Liver (tissue), 9 donors: ENCODE measurements around the gene RECQL. TPM values are rescaled to one million over a fixed set of nuclear protein-coding genes. Genes with fewer than 3 reads are reported as not detected.
"Not testable (repeated sequence)": the region's sequence is repeated elsewhere in the genome, so short reads cannot be mapped to it uniquely, and the experiment has no call there.

ENCODE experiments used
- DNase-seq: peaks from one replicate; pipeline ENCODE4 v3.0.0-alpha.2; 2017; ENCODE audit warnings: low spot score
- H3K27ac ChIP-seq, 2 donors: one replicate each; pipeline ENCODE4 v1.7.0; 2013; ENCODE audit warnings: inconsistent platforms in 2 of 2, low read length in 2 of 2, control low read depth in 1 of 2, low read depth in 1 of 2, mild to moderate bottlenecking in 1 of 2
- H3K27me3 ChIP-seq, 4 donors: one replicate each; pipeline versions ENCODE4 v1.6.1 to v1.7.0; 2013; ENCODE audit warnings: low read length in 3 of 4, inconsistent platforms in 1 of 4, mild to moderate bottlenecking in 1 of 4, moderate library complexity in 1 of 4; ENCODE audit not compliant: control insufficient read depth in 4 of 4, insufficient read depth in 4 of 4
- H3K36me3 ChIP-seq, 4 donors: one replicate each; pipeline versions ENCODE4 v1.6.1 to v1.7.0; 2013; ENCODE audit warnings: low read length in 3 of 4, mild to moderate bottlenecking in 3 of 4, low read depth in 1 of 4, moderate library complexity in 1 of 4; ENCODE audit not compliant: control insufficient read depth in 4 of 4, insufficient read depth in 3 of 4
- H3K4me1 ChIP-seq, 4 donors: one replicate each; pipeline versions ENCODE4 v1.6.1 to v1.7.0; 2013; ENCODE audit warnings: low read length in 3 of 4, mild to moderate bottlenecking in 3 of 4, moderate library complexity in 1 of 4; ENCODE audit not compliant: control insufficient read depth in 4 of 4, insufficient read depth in 4 of 4
- H3K4me3 ChIP-seq, 3 donors: one replicate each; pipeline versions ENCODE4 v1.6.1 to v1.7.0; 2013; ENCODE audit warnings: low read length in 3 of 3, control low read depth in 1 of 3, low read depth in 1 of 3, mild to moderate bottlenecking in 1 of 3
- H3K9ac ChIP-seq, 2 donors: one replicate each; pipeline ENCODE4 v1.7.0; 2013; ENCODE audit warnings: low read length in 2 of 2, mild to moderate bottlenecking in 2 of 2, moderate library complexity in 2 of 2, control low read depth in 1 of 2, low read depth in 1 of 2
- H3K9me3 ChIP-seq, 4 donors: one replicate each; pipeline versions ENCODE4 v1.6.1 to v1.7.0; 2013; ENCODE audit warnings: low read length in 3 of 4; ENCODE audit not compliant: control insufficient read depth in 4 of 4
- EGR1 ChIP-seq, 2 donors: IDR thresholded peaks; 2 replicates each; pipeline ENCODE4 v1.6.1; 2016 to 2018; ENCODE audit warnings: antibody characterized with exemption in 2 of 2, low read depth in 2 of 2
- FOXA1 ChIP-seq: IDR thresholded peaks from 2 replicates; pipeline ENCODE4 v1.6.1; 2016; ENCODE audit warnings: antibody characterized with exemption
- FOXA2 ChIP-seq: IDR thresholded peaks from 2 replicates; pipeline ENCODE4 v1.6.1; 2016; ENCODE audit warnings: antibody characterized with exemption
- GABPA ChIP-seq, 2 donors: IDR thresholded peaks in 1 of 2; conservative IDR thresholded peaks in 1 of 2; 2 replicates each; pipeline ENCODE4 v1.6.1; 2016; ENCODE audit warnings: antibody characterized with exemption in 2 of 2, mild to moderate bottlenecking in 1 of 2, moderate library complexity in 1 of 2
- HNF4A ChIP-seq, 2 donors: conservative IDR thresholded peaks; 2 replicates each; pipeline ENCODE4 v1.6.1; 2016; ENCODE audit warnings: antibody characterized with exemption in 2 of 2, mild to moderate bottlenecking in 2 of 2
- JUND ChIP-seq, 2 donors: IDR thresholded peaks; 2 replicates each; pipeline ENCODE4 v1.6.1; 2016; ENCODE audit warnings: antibody characterized with exemption in 2 of 2
- NR2F2 ChIP-seq: IDR thresholded peaks from 2 replicates; pipeline ENCODE4 v1.6.1; 2016; ENCODE audit warnings: antibody characterized with exemption
- RAD21 ChIP-seq, 2 donors: IDR thresholded peaks; 2 replicates each; pipeline ENCODE4 v1.6.1; 2016; ENCODE audit warnings: antibody characterized with exemption in 2 of 2, mild to moderate bottlenecking in 2 of 2
- RXRA ChIP-seq, 2 donors: IDR thresholded peaks; 2 replicates each; pipeline ENCODE4 v1.6.1; 2017 to 2018; ENCODE audit warnings: antibody characterized with exemption in 2 of 2, mild to moderate bottlenecking in 1 of 2
- SP1 ChIP-seq: IDR thresholded peaks from 2 replicates; pipeline ENCODE4 v1.6.1; 2018; ENCODE audit warnings: antibody characterized with exemption, mild to moderate bottlenecking
- TAF1 ChIP-seq: conservative IDR thresholded peaks from 2 replicates; pipeline ENCODE4 v1.6.1; 2016; ENCODE audit warnings: antibody characterized with exemption, mild to moderate bottlenecking
- YY1 ChIP-seq: IDR thresholded peaks from 2 replicates; pipeline ENCODE4 v1.6.1; 2016; ENCODE audit warnings: antibody characterized with exemption, mild to moderate bottlenecking
- WGBS: extraction: QIAGEN DNeasy Blood & Tissue Kit; methylation state at CpG from one replicate; pipeline ENCODE4 v1.1.7; 2013; 5-methylcytosine and 5-hydroxymethylcytosine counted together
- polyA plus RNA-seq, 2 donors: library from polyadenylated mRNA; stranded (reverse) in 1 of 2; unstranded in 1 of 2; fragments of 200-250 nt in 1 of 2; fragments of >200 nt in 1 of 2; fragmentation: Nextera tagmentation in 1 of 2; extraction: Ambion mirVana in 1 of 2; gene quantifications; one replicate each; pipeline versions ENCODE4 v1.2.1 to v1.2.3, GENCODE V29; 2013 to 2015
- total RNA-seq, 2 donors: library from RNA; depleted of rRNA; stranded (reverse); fragments of >200 nt; gene quantifications; one replicate each; pipeline ENCODE4 v1.2.3, GENCODE V29; 2014
- TF ChIP-seq, protein P1 (sequence below): fragments of 150-350 bp; IDR thresholded peaks from 2 replicates; pipeline ENCODE4 v1.5.1; 2017; ENCODE audit warnings: improper control_type of control experiment, low read depth, low read length; ENCODE audit not compliant: missing input control
- TF ChIP-seq, protein P2 (sequence below): IDR thresholded peaks from 2 replicates; pipeline ENCODE4 v1.6.1; 2016; ENCODE audit warnings: antibody characterized with exemption
- TF ChIP-seq, protein P3 (sequence below): IDR thresholded peaks from 2 replicates; pipeline ENCODE4 v1.6.1; 2016; ENCODE audit warnings: antibody characterized with exemption, mild to moderate bottlenecking
- TF ChIP-seq, protein P4 (sequence below): IDR thresholded peaks from 2 replicates; pipeline ENCODE4 v1.6.1; 2016; ENCODE audit warnings: antibody characterized with exemption
- donor health status: healthy.
- donor health status: healthy.
- donor health status: healthy.
- donor health status: healthy.
- donor health status: healthy.

RECQL gene
- total and polyA plus RNA-seq, 4 donors: 5.8 to 20.1 (median 12.0) TPM

DNA sequence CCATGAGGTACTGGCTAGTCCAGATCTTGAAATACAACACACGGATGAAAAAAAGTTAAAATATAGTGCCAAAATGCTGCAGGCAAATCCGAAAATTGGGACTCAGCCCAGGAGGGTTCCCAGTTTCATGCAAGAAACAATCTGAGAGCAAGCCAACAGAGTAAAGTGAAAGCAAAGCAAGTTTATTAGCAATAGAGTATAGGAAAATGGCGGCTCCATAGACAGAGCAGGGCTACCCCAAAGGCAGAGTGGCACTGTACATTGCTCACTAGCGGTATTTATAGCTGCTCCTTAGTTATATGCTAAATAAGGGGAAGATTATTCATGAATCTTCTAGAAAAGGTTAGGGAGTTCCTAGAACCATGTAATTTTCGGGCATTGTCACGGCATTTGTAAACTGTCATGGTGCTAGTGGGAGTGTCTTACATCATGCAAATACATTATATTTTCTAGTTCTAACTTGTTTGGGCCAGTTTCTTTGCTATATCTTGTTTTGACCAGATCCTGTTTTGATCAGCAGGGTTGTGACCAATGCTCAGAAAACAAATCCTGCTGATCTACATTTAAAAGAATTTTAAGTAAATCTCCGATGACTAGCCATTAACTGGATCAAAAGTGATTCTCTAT, 29.1 kb downstream of the RECQL start:
- DNase-seq: no peak
- no peak for TF ChIP-seq RAD21 (IDR thresholded peaks at IDR 0.05)
- no peak for TF ChIP-seq YY1
- TF ChIP-seq, protein P1, sequence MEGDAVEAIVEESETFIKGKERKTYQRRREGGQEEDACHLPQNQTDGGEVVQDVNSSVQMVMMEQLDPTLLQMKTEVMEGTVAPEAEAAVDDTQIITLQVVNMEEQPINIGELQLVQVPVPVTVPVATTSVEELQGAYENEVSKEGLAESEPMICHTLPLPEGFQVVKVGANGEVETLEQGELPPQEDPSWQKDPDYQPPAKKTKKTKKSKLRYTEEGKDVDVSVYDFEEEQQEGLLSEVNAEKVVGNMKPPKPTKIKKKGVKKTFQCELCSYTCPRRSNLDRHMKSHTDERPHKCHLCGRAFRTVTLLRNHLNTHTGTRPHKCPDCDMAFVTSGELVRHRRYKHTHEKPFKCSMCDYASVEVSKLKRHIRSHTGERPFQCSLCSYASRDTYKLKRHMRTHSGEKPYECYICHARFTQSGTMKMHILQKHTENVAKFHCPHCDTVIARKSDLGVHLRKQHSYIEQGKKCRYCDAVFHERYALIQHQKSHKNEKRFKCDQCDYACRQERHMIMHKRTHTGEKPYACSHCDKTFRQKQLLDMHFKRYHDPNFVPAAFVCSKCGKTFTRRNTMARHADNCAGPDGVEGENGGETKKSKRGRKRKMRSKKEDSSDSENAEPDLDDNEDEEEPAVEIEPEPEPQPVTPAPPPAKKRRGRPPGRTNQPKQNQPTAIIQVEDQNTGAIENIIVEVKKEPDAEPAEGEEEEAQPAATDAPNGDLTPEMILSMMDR: no peak
- TF ChIP-seq HNF4A (conservative IDR thresholded peaks at IDR 0.05): no peak
- TF ChIP-seq NR2F2: no peak
- TF ChIP-seq, protein P2, sequence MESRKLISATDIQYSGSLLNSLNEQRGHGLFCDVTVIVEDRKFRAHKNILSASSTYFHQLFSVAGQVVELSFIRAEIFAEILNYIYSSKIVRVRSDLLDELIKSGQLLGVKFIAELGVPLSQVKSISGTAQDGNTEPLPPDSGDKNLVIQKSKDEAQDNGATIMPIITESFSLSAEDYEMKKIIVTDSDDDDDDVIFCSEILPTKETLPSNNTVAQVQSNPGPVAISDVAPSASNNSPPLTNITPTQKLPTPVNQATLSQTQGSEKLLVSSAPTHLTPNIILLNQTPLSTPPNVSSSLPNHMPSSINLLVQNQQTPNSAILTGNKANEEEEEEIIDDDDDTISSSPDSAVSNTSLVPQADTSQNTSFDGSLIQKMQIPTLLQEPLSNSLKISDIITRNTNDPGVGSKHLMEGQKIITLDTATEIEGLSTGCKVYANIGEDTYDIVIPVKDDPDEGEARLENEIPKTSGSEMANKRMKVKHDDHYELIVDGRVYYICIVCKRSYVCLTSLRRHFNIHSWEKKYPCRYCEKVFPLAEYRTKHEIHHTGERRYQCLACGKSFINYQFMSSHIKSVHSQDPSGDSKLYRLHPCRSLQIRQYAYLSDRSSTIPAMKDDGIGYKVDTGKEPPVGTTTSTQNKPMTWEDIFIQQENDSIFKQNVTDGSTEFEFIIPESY: no peak
- TF ChIP-seq, protein P3, sequence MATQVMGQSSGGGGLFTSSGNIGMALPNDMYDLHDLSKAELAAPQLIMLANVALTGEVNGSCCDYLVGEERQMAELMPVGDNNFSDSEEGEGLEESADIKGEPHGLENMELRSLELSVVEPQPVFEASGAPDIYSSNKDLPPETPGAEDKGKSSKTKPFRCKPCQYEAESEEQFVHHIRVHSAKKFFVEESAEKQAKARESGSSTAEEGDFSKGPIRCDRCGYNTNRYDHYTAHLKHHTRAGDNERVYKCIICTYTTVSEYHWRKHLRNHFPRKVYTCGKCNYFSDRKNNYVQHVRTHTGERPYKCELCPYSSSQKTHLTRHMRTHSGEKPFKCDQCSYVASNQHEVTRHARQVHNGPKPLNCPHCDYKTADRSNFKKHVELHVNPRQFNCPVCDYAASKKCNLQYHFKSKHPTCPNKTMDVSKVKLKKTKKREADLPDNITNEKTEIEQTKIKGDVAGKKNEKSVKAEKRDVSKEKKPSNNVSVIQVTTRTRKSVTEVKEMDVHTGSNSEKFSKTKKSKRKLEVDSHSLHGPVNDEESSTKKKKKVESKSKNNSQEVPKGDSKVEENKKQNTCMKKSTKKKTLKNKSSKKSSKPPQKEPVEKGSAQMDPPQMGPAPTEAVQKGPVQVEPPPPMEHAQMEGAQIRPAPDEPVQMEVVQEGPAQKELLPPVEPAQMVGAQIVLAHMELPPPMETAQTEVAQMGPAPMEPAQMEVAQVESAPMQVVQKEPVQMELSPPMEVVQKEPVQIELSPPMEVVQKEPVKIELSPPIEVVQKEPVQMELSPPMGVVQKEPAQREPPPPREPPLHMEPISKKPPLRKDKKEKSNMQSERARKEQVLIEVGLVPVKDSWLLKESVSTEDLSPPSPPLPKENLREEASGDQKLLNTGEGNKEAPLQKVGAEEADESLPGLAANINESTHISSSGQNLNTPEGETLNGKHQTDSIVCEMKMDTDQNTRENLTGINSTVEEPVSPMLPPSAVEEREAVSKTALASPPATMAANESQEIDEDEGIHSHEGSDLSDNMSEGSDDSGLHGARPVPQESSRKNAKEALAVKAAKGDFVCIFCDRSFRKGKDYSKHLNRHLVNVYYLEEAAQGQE: no peak
- no peak for TF ChIP-seq RXRA (IDR thresholded peaks at IDR 0.05)
- no peak for TF ChIP-seq GABPA (IDR thresholded peaks at IDR 0.05 in 1 of 2, conservative IDR thresholded peaks at IDR 0.05 in 1 of 2)
- no peak for TF ChIP-seq FOXA2
- no peak for TF ChIP-seq EGR1 (IDR thresholded peaks at IDR 0.05; ENCODE audit: low read depth in 2 of 2)
- no peak for TF ChIP-seq JUND (IDR thresholded peaks at IDR 0.05)
- TF ChIP-seq, protein P4, sequence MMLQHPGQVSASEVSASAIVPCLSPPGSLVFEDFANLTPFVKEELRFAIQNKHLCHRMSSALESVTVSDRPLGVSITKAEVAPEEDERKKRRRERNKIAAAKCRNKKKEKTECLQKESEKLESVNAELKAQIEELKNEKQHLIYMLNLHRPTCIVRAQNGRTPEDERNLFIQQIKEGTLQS: no peak
- TF ChIP-seq SP1: no peak
- TF ChIP-seq TAF1: no peak
- no peak for TF ChIP-seq FOXA1
- no peak overlapping the region for H3K27ac ChIP-seq
- no peaks in the 10 kb centered on the region for H3K4me1 ChIP-seq
- H3K36me3 ChIP-seq: peaks cover 2 to 42% (median 30%) of the 10 kb centered on the region in 4 donors
- no peak overlapping the region for H3K9ac ChIP-seq
- no peaks in the 10 kb centered on the region for H3K27me3 ChIP-seq
- H3K4me3 ChIP-seq: no peak overlapping the region
- H3K9me3 ChIP-seq: no peaks in the 10 kb centered on the region
- WGBS: 96% methylated on average over 7 of the region's 7 CpGs

DNA sequence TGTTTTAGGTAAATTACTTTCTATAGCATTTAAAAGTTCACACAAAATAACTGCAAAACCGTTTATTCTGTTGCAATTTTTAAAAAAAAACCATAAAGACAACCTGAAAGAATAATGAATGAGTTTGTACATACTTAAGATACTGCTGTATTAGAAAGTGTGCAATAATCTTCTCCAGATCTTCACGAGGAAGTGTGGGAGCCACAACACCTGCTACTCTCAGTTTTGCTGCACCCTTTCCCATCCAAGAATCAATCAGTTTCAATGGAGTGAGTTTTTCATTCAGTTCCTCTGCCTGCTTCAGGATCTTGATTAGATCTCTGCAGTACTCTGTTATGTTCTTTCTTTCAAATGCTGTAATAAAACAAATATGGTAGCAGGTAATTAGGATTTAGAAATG, 30.1 kb downstream of the RECQL start:
- Histone ChIP-seq H3K9ac (no peak overlapping the region), H3K9me3 (no peaks in the 10 kb centered on the region), H3K4me3 (no peak overlapping the region), H3K27me3 (no peaks in the 10 kb centered on the region), H3K36me3 (peaks cover 2 to 39% (median 28%) of the 10 kb centered on the region in 4 donors), H3K27ac (no peak overlapping the region), H3K4me1 (no peaks in the 10 kb centered on the region)
- no peak for TF ChIP-seq NR2F2
- no peak for TF ChIP-seq TAF1
- TF ChIP-seq FOXA2: no peak
- TF ChIP-seq YY1: no peak
- TF ChIP-seq EGR1 (IDR thresholded peaks at IDR 0.05; ENCODE audit: low read depth in 2 of 2): no peak
- TF ChIP-seq, protein P4: no peak
- TF ChIP-seq SP1: no peak
- TF ChIP-seq, protein P2: no peak
- TF ChIP-seq FOXA1: no peak
- TF ChIP-seq RAD21 (IDR thresholded peaks at IDR 0.05): no peak
- DNase-seq: no peak
- 88% methylated on average over 2 of the region's 2 CpGs for WGBS

DNA sequence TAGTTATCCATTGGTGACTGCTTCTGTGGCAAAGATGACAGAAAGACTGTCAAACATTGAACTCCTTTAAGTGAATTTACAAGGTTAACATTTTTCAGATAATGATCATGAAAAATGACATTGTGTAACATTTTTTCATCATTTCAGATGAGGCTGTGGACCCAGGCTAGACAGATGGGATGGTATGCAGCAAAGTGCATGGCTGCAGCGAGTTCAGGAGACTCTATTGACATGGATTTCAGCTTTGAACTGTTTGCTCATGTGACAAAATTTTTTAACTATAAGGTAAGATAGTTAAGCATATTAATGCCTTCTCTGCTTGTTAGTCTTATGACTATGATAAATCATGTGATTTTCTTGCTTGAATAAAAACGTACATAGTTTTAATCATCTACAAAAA, 34.1 kb downstream of the RECQL start:
- not testable (repeated sequence) for H3K4me1 ChIP-seq, H3K27ac ChIP-seq, H3K9me3 ChIP-seq, H3K4me3 ChIP-seq, H3K9ac ChIP-seq, DNase-seq, H3K27me3 ChIP-seq
- WGBS: 92% methylated on average over 2 of the region's 2 CpGs
- H3K36me3 ChIP-seq: peaks cover 1 to 31% (median 23%) of the 10 kb centered on the region in 4 donors
